MM.1S (cell line): ENCODE measurements around the gene UGGT1.

Source experiments
- DNase-seq: peaks from one replicate; pipeline ENCODE4 v3.0.0-alpha.2; 2015
- H2AFZ ChIP-seq: fragments of 300-600 bp; sonication (generic); 2 replicates; pipeline ENCODE4 v1.6.0; 2016; ENCODE audit warnings: antibody characterized with exemption, low read length
- H3F3A ChIP-seq: fragments of 300-600 bp; sonication (generic); 2 replicates; pipeline ENCODE4 v1.6.1; 2016; ENCODE audit warnings: mild to moderate bottlenecking, antibody characterized with exemption, low read length, moderate library complexity, mixed read lengths; ENCODE audit not compliant: insufficient read depth
- H3K27ac ChIP-seq: fragments of 300-600 bp; sonication (generic); 2 replicates; pipeline ENCODE4 v1.5.1; 2016; ENCODE audit warnings: mild to moderate bottlenecking, low read length
- H3K27me3 ChIP-seq: fragments of 300-600 bp; sonication (generic); replicated peaks from 2 replicates; pipeline ENCODE4 v1.6.0; 2016; ENCODE audit warnings: low read length; ENCODE audit not compliant: insufficient read depth
- H3K36me3 ChIP-seq: fragments of 300-600 bp; sonication (generic); replicated peaks from 2 replicates; pipeline ENCODE4 v1.6.1; 2016; ENCODE audit warnings: mild to moderate bottlenecking, low read length, mixed read lengths; ENCODE audit not compliant: insufficient read depth
- H3K4me1 ChIP-seq: fragments of 300-600 bp; sonication (generic); 2 replicates; pipeline ENCODE4 v1.6.1; 2016; ENCODE audit warnings: low read length, mixed read lengths
- H3K4me2 ChIP-seq: fragments of 300-600 bp; sonication (generic); 2 replicates; pipeline ENCODE4 v1.6.0; 2016; ENCODE audit warnings: low read depth, low read length
- H3K4me3 ChIP-seq: fragments of 300-600 bp; sonication (generic); 2 replicates; pipeline ENCODE4 v1.5.1; 2016; ENCODE audit warnings: low read length, mixed read lengths
- H3K79me2 ChIP-seq: fragments of 300-600 bp; sonication (generic); 2 replicates; pipeline ENCODE4 v1.6.1; 2016; ENCODE audit warnings: mixed run types, low read length, mixed read lengths
- H3K9ac ChIP-seq: fragments of 300-600 bp; sonication (generic); 2 replicates; pipeline ENCODE4 v1.6.1; 2016; ENCODE audit warnings: low read length, mixed read lengths
- H3K9me2 ChIP-seq: fragments of 300-600 bp; sonication (generic); replicated peaks from 2 replicates; pipeline ENCODE4 v1.6.1; 2016; ENCODE audit warnings: mild to moderate bottlenecking, low read length, mixed read lengths; ENCODE audit not compliant: insufficient read depth
- H3K9me3 ChIP-seq: fragments of 300-600 bp; sonication (generic); replicated peaks from 2 replicates; pipeline ENCODE4 v1.6.1; 2016; ENCODE audit warnings: mild to moderate bottlenecking, low read length, mixed read lengths; ENCODE audit not compliant: insufficient read depth
- H4K20me1 ChIP-seq: fragments of 300-600 bp; sonication (generic); 2 replicates; pipeline ENCODE4 v1.6.1; 2016; ENCODE audit warnings: mild to moderate bottlenecking, low read length, moderate library complexity, mixed read lengths; ENCODE audit not compliant: insufficient read depth
- EZH2 ChIP-seq: fragments of 300-600 bp; sonication (generic); optimal IDR thresholded peaks from 2 replicates; pipeline ENCODE3; 2017; ENCODE audit warnings: low read depth, mild to moderate bottlenecking, antibody characterized with exemption, low read length, mixed read lengths
- EZH2phosphoT487 ChIP-seq: fragments of 300-600 bp; sonication (generic); IDR thresholded peaks from 2 replicates; pipeline ENCODE4 v1.6.1; 2018; ENCODE audit warnings: antibody characterized with exemption, low read length
- TF ChIP-seq, protein P1 (sequence below): fragments of 300-600 bp; sonication (generic); IDR thresholded peaks from 2 replicates; pipeline ENCODE4 v1.5.1; 2016; ENCODE audit warnings: antibody characterized with exemption, low read length, mixed read lengths

UGGT1 gene

DNA sequence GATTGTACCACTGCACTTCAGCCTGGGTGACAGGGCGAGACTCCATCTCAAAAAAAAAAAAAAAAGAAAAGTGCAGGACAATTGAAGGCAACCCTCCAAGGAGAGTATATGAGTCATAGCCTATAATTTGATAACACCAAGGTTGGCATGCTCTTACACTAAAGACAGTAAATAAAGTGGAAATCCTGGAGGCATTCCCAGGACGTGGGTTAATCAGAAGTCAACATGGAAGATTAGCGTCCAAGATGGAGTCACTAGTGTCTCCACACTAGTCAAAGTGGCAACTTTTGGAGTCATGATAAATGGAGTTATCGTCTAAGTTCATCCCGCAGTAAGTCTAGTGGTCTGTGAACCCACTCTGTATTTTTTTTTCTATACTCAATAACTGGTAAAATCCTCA lies 21.2 kb upstream of the UGGT1 start:
- Histone ChIP-seq H3K4me1 (no peaks in the 10 kb centered on the region), H3K9me3 (no peaks in the 10 kb centered on the region), H4K20me1 (no peaks in the 10 kb centered on the region), H3K4me2 (no peak overlapping the region), H3K79me2 (no peaks in the 10 kb centered on the region), H3K9me2 (no peaks in the 10 kb centered on the region), H3K4me3 (no peak overlapping the region), H3K9ac (no peak overlapping the region), H3K27me3 (no peaks in the 10 kb centered on the region), H3F3A (no peaks in the 10 kb centered on the region), H2AFZ (no peak overlapping the region), H3K27ac (no peak overlapping the region), H3K36me3 (no peaks in the 10 kb centered on the region)
- no peak for DNase-seq
- TF ChIP-seq EZH2, result no peak

DNA sequence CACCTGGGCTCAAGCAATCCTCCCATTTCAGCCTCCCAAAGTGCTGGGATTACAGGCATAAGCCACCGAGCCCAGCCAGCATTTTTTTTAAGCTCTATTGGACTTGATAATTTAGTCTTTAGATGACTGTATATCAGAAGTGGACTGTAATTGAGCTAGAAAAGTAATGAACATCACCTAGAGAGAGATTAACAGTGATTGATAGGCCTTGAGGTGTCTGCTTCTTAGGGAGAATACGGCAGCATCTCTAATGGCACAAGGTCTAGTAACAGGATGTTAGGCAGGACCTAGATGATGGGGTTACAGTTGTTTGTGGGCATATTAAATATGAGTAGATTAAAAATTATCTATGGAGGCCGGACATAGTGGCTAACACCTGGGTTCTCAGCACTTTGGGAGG lies 17.7 kb upstream of the UGGT1 start:
- H2AFZ ChIP-seq, result no peak overlapping the region
- no peak overlapping the region for H3K4me2 ChIP-seq
- no peaks in the 10 kb centered on the region for H3K36me3 ChIP-seq
- no peaks in the 10 kb centered on the region for H3F3A ChIP-seq
- no peaks in the 10 kb centered on the region for H3K4me1 ChIP-seq
- H3K79me2 ChIP-seq, result no peaks in the 10 kb centered on the region
- DNase-seq, result no peak
- no peak overlapping the region for H3K27ac ChIP-seq
- H3K4me3 ChIP-seq, result no peak overlapping the region
- H4K20me1 ChIP-seq, result no peaks in the 10 kb centered on the region
- H3K27me3 ChIP-seq, result no peaks in the 10 kb centered on the region
- H3K9me2 ChIP-seq, result no peaks in the 10 kb centered on the region
- no peak overlapping the region for H3K9ac ChIP-seq
- H3K9me3 ChIP-seq, result no peaks in the 10 kb centered on the region
- TF ChIP-seq, protein P1, sequence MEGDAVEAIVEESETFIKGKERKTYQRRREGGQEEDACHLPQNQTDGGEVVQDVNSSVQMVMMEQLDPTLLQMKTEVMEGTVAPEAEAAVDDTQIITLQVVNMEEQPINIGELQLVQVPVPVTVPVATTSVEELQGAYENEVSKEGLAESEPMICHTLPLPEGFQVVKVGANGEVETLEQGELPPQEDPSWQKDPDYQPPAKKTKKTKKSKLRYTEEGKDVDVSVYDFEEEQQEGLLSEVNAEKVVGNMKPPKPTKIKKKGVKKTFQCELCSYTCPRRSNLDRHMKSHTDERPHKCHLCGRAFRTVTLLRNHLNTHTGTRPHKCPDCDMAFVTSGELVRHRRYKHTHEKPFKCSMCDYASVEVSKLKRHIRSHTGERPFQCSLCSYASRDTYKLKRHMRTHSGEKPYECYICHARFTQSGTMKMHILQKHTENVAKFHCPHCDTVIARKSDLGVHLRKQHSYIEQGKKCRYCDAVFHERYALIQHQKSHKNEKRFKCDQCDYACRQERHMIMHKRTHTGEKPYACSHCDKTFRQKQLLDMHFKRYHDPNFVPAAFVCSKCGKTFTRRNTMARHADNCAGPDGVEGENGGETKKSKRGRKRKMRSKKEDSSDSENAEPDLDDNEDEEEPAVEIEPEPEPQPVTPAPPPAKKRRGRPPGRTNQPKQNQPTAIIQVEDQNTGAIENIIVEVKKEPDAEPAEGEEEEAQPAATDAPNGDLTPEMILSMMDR, result no peak
- TF ChIP-seq EZH2 (no peak), EZH2phosphoT487 (no peak)

DNA sequence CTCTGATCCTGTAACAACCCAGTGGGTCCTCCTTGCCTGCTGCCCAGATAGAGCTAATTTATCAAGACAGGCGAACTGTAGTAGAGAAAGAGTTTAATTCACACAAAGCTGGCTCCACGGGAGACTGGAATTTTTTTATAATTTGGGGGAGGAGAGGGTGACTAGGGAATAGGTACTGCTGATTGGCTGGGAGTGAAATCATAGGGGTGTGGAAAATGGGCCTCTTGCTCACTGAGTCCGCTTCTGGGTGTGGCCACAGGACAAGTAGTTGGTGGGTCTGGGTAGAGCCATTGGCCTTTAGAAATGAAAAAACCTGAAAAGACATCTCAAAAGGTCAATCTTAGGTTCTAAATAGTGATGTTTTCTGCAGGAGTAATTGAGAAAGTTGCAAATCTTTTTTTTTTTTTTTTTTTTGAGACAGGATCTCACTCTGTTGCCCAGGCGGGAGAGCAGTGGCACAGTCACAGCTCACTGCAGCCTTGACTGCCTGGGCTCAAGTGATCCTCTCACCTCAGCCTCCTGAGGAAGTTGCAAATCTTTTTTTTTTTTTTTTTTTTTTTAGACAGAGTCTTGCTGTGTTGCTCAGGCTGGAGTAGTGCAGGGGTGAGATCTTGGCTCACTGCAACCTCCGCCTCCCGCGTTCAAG lies 14.4 kb upstream of the UGGT1 start:
- no peaks in the 10 kb centered on the region for H4K20me1 ChIP-seq
- H3K36me3 ChIP-seq, result no peaks in the 10 kb centered on the region
- no peak overlapping the region for H3K4me3 ChIP-seq
- no peaks in the 10 kb centered on the region for H3F3A ChIP-seq
- no peaks in the 10 kb centered on the region for H3K4me1 ChIP-seq
- no peaks in the 10 kb centered on the region for H3K9me3 ChIP-seq
- TF ChIP-seq, protein P1, result no peak
- TF ChIP-seq EZH2phosphoT487, result no peak
- TF ChIP-seq EZH2, result no peak
- no peaks in the 10 kb centered on the region for H3K9me2 ChIP-seq
- no peaks in the 10 kb centered on the region for H3K79me2 ChIP-seq
- H3K27me3 ChIP-seq, result no peaks in the 10 kb centered on the region
- no peak overlapping the region for H3K27ac ChIP-seq
- DNase-seq, result no peak
- no peak overlapping the region for H3K4me2 ChIP-seq
- no peak overlapping the region for H2AFZ ChIP-seq
- no peak overlapping the region for H3K9ac ChIP-seq

DNA sequence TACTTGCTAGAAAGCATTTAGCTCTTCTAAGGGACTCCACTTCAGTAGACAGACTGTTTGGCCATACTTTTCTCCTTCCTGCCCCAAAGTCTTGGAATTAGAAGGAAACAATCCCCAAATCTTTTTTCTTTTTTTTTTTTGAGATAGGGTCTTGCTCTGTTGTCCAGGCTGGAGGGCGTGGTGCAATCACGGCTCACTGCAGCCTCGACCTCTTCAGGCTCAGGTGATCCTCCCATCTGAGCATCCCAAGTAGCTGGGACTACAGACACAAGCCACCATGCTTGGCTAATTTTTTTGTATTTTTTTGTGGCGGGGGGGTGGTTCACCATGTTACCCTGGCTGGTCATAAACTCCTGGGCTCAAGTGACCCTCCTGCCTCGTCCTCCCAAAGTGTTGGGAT lies 6.2 kb upstream of the UGGT1 start:
- H3K4me1 ChIP-seq, result no peaks in the 10 kb centered on the region
- no peaks in the 10 kb centered on the region for H3K79me2 ChIP-seq
- no peaks in the 10 kb centered on the region for H3K9me2 ChIP-seq
- H4K20me1 ChIP-seq, result no peaks in the 10 kb centered on the region
- no peak overlapping the region for H2AFZ ChIP-seq
- DNase-seq, result no peak
- H3F3A ChIP-seq, result no peaks in the 10 kb centered on the region; the same call in 1 of the 2 replicates
- TF ChIP-seq, protein P1, result no peak
- no peak for TF ChIP-seq EZH2
- no peak for TF ChIP-seq EZH2phosphoT487
- H3K9ac ChIP-seq, result no peak overlapping the region
- no peak overlapping the region for H3K4me3 ChIP-seq
- H3K27ac ChIP-seq, result no peak overlapping the region
- H3K27me3 ChIP-seq, result no peaks in the 10 kb centered on the region
- no peak overlapping the region for H3K4me2 ChIP-seq
- H3K36me3 ChIP-seq, result no peaks in the 10 kb centered on the region
- H3K9me3 ChIP-seq, result no peaks in the 10 kb centered on the region
